ENCODE results near the gene SLC3A2.

Gene SLC3A2

GRCh38 chr11:62909107-62909894, 28.6 kb downstream of the SLC3A2 start:
- DNase-seq = peak in 34 of 51 donors; percentile 8 to 62 (median 40)

GRCh38 chr11:62910141-62910882, 29.6 kb downstream of the SLC3A2 start:
- no peak for DNase-seq

GRCh38 chr11:62911137-62912130, 30.7 kb downstream of the SLC3A2 start:
- DNase-seq = no peak

- DNase-seq = no peak
Observed at GRCh38 chr11:62912268-62912667, 31.6 kb downstream of the SLC3A2 start.

- no peak for DNase-seq
Observed at GRCh38 chr11:62914416-62914815, 33.7 kb downstream of the SLC3A2 start.

GRCh38 chr11:62917906-62918502, 37.3 kb downstream of the SLC3A2 start:
- DNase-seq = no peak

GRCh38 chr11:62918531-62918930, 37.8 kb downstream of the SLC3A2 start:
- DNase-seq = no peak

- DNase-seq = peak in 2 of 51 donors; percentile 18 to 31
Observed at GRCh38 chr11:62919476-62919875, 38.8 kb downstream of the SLC3A2 start.

- DNase-seq = no peak
Observed at GRCh38 chr11:62919898-62920640, 39.4 kb downstream of the SLC3A2 start.

- peak in 10 of 51 donors; percentile 12 to 73 (median 42) for DNase-seq
Observed at GRCh38 chr11:62921201-62921572, 40.5 kb downstream of the SLC3A2 start, which contains the start of gene CHRM1. Gene CHRM1, minus strand, starts transcription at chr11:62921363. Its CDS starts 10,263 bp downstream, at chr11:62911100.

- DNase-seq = peak in 5 of 51 donors; percentile 14 to 73 (median 34)
Observed at GRCh38 chr11:62921573-62922188, 41.0 kb downstream of the SLC3A2 start.

GRCh38 chr11:62922189-62922589, 41.5 kb downstream of the SLC3A2 start:
- no peak for DNase-seq

GRCh38 chr11:62922653-62923431, 42.1 kb downstream of the SLC3A2 start:
- DNase-seq = peak in 4 of 51 donors; percentile 23 to 77 (median 50)

GRCh38 chr11:62923601-62924411, 43.1 kb downstream of the SLC3A2 start:
- DNase-seq = peak in 6 of 51 donors; percentile 13 to 77 (median 26)

- DNase-seq = no peak
Observed at GRCh38 chr11:62925308-62925707, 44.6 kb downstream of the SLC3A2 start.

- DNase-seq = no peak
Observed at GRCh38 chr11:62925745-62926679, 45.3 kb downstream of the SLC3A2 start.
